ENCODE results near the gene KRTAP4-16.
"Not testable (repeated sequence)": the region's sequence is repeated elsewhere in the genome, so short reads cannot be mapped to it uniquely, and the experiment has no call there.

KRTAP4-16 gene

DNA sequence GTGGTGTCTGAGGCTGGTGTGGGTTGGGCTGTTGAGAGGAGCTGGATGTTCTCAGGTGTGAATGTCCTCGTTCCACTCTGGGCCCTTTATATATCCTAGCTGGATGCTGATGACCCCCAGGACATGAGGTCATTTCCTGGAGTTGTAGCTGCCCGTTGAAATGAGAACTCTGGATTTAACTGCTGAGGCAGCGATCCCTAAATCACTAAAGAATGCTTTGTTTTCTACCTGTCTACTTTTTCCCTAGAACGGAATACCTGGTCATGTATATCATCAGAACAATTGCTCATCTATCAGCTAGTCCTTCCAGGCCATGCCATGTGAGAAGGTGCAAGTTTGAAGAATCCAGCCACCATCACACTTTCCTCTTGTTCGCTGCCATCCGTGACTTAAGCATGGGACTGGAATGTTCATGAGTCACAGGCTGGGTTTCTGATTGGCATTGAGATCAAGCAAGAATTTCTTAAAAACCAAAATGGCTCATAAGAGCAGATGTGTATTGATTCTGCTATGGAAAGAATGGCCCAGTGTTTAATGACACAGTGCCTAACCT, 41.9 kb downstream of the KRTAP4-16 start, which contains the start of gene KRTAP2-3:
KRTAP2-3 (minus strand) TSS at position 63 of the 553 bp plus-strand sequence. CDS start 64 bp downstream, outside the sequence.
- H4K20me1 ChIP-seq (ENCODE audit: low read depth, low read length), result no peaks in the 10 kb centered on the region
- H3K4me2 ChIP-seq (ENCODE audit: low read depth, low read length, poor library complexity, severe bottlenecking), result no peak within 1 kb of the TSS
- no peak within 1 kb of the TSS for H2AFZ ChIP-seq (ENCODE audit: low read depth, low read length, severe bottlenecking)
- H3K9ac ChIP-seq (ENCODE audit: low read length), result no peak within 1 kb of the TSS
- H3K9me3 ChIP-seq (ENCODE audit: insufficient read depth, low read length), result no peaks in the 10 kb centered on the region
- H3K4me3 ChIP-seq (ENCODE audit: insufficient read depth, low read length, poor library complexity, severe bottlenecking), result no peak within 1 kb of the TSS
- H3K79me2 ChIP-seq (ENCODE audit: insufficient read depth, low read length), result no peaks in the 10 kb centered on the region
- no peaks in the 10 kb centered on the region for H3K27me3 ChIP-seq (ENCODE audit: low read length)
- no peak within 1 kb of the TSS for H3K27ac ChIP-seq (ENCODE audit: low read depth, low read length)
- TF ChIP-seq CTCF (IDR thresholded peaks at IDR 0.05; ENCODE audit: insufficient read depth, low read length, poor library complexity, severe bottlenecking) (no peak), EZH2phosphoT487 (conservative IDR thresholded peaks at IDR 0.05; ENCODE audit: low read length) (no peak)
- H3F3A ChIP-seq (ENCODE audit: insufficient read depth), result no peaks in the 10 kb centered on the region
- no peaks in the 10 kb centered on the region for H3K9me2 ChIP-seq (replicated peaks; ENCODE audit: insufficient read depth, low read length)
- H3K36me3 ChIP-seq (ENCODE audit: low read length), result no peaks in the 10 kb centered on the region

- not testable (repeated sequence) for H4K20me1 ChIP-seq (ENCODE audit: low read depth, low read length); H3K9ac ChIP-seq (ENCODE audit: low read length); H3K4me2 ChIP-seq (ENCODE audit: low read depth, low read length, poor library complexity, severe bottlenecking); H2AFZ ChIP-seq (ENCODE audit: low read depth, low read length, severe bottlenecking); H3K9me3 ChIP-seq (ENCODE audit: insufficient read depth, low read length); H3K27me3 ChIP-seq (ENCODE audit: low read length); H3K79me2 ChIP-seq (ENCODE audit: insufficient read depth, low read length); H3K36me3 ChIP-seq (ENCODE audit: low read length); H3K27ac ChIP-seq (ENCODE audit: low read depth, low read length); H3K4me3 ChIP-seq (ENCODE audit: insufficient read depth, low read length, poor library complexity, severe bottlenecking); H3K9me2 ChIP-seq (replicated peaks; ENCODE audit: insufficient read depth, low read length); H3F3A ChIP-seq (ENCODE audit: insufficient read depth)
Measured at GRCh38 chr17:41059276-41060051, 42.5 kb downstream of the KRTAP4-16 start.

GRCh38 chr17:41058741-41059140, 43.3 kb downstream of the KRTAP4-16 start:
- Histone ChIP-seq H3K79me2 (ENCODE audit: insufficient read depth, low read length) (no peaks in the 10 kb centered on the region), H4K20me1 (ENCODE audit: low read depth, low read length) (no peaks in the 10 kb centered on the region), H3K4me3 (ENCODE audit: insufficient read depth, low read length, poor library complexity, severe bottlenecking) (no peak overlapping the region), H3K9me2 (replicated peaks; ENCODE audit: insufficient read depth, low read length) (no peaks in the 10 kb centered on the region), H3K9ac (ENCODE audit: low read length) (no peak overlapping the region), H3K9me3 (ENCODE audit: insufficient read depth, low read length) (no peaks in the 10 kb centered on the region), H3K27ac (ENCODE audit: low read depth, low read length) (no peak overlapping the region), H3K36me3 (ENCODE audit: low read length) (no peaks in the 10 kb centered on the region), H3K4me2 (ENCODE audit: low read depth, low read length, poor library complexity, severe bottlenecking) (no peak overlapping the region), H3F3A (ENCODE audit: insufficient read depth) (no peaks in the 10 kb centered on the region), H2AFZ (ENCODE audit: low read depth, low read length, severe bottlenecking) (no peak overlapping the region), H3K27me3 (ENCODE audit: low read length) (no peaks in the 10 kb centered on the region)
- TF ChIP-seq EZH2phosphoT487 (conservative IDR thresholded peaks at IDR 0.05; ENCODE audit: low read length) (no peak), CTCF (IDR thresholded peaks at IDR 0.05; ENCODE audit: insufficient read depth, low read length, poor library complexity, severe bottlenecking) (no peak)

DNA sequence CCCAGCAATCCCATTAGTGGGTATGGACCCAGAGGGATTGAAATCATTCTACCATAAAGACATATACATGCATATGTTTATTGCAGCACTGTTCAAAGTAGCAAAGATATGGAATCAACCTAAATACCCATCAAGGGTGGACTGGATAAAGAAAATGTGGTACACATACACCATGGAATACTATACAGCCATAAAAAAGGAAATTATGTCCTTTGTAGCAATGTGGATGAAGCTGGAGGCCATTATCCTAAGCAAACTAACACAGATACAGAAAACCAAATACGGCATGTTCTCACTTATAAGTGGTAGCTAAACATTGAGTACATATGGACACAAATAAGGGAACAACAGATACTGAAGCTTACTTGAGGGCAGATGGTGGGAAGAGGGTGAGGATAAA, 44.5 kb downstream of the KRTAP4-16 start:
- TF ChIP-seq EZH2phosphoT487 (conservative IDR thresholded peaks at IDR 0.05; ENCODE audit: low read length), result no peak
- TF ChIP-seq CTCF (IDR thresholded peaks at IDR 0.05; ENCODE audit: insufficient read depth, low read length, poor library complexity, severe bottlenecking), result no peak
- no peak overlapping the region for H3K4me3 ChIP-seq (ENCODE audit: insufficient read depth, low read length, poor library complexity, severe bottlenecking)
- H3K36me3 ChIP-seq (ENCODE audit: low read length), result no peaks in the 10 kb centered on the region
- no peaks in the 10 kb centered on the region for H3K79me2 ChIP-seq (ENCODE audit: insufficient read depth, low read length)
- no peaks in the 10 kb centered on the region for H3F3A ChIP-seq (ENCODE audit: insufficient read depth)
- H3K9ac ChIP-seq (ENCODE audit: low read length), result no peak overlapping the region
- no peaks in the 10 kb centered on the region for H3K9me3 ChIP-seq (ENCODE audit: insufficient read depth, low read length)
- H4K20me1 ChIP-seq (ENCODE audit: low read depth, low read length), result no peaks in the 10 kb centered on the region
- H3K27me3 ChIP-seq (ENCODE audit: low read length), result no peaks in the 10 kb centered on the region
- no peaks in the 10 kb centered on the region for H3K9me2 ChIP-seq (replicated peaks; ENCODE audit: insufficient read depth, low read length)
- no peak overlapping the region for H3K27ac ChIP-seq (ENCODE audit: low read depth, low read length)
- H2AFZ ChIP-seq (ENCODE audit: low read depth, low read length, severe bottlenecking), result no peak overlapping the region
- no peak overlapping the region for H3K4me2 ChIP-seq (ENCODE audit: low read depth, low read length, poor library complexity, severe bottlenecking)

GRCh38 chr17:41055130-41055529, 46.9 kb downstream of the KRTAP4-16 start, which contains the start of gene KRTAP2-2:
Gene KRTAP2-2 (minus strand): TSS chr17:41055230. CDS start chr17:41055211, 19 bp downstream.
- not testable (repeated sequence) for H2AFZ ChIP-seq (ENCODE audit: low read depth, low read length, severe bottlenecking); H4K20me1 ChIP-seq (ENCODE audit: low read depth, low read length); H3K79me2 ChIP-seq (ENCODE audit: insufficient read depth, low read length); H3K9me2 ChIP-seq (replicated peaks; ENCODE audit: insufficient read depth, low read length); H3K9me3 ChIP-seq (ENCODE audit: insufficient read depth, low read length); H3K9ac ChIP-seq (ENCODE audit: low read length); H3K36me3 ChIP-seq (ENCODE audit: low read length); H3F3A ChIP-seq (ENCODE audit: insufficient read depth); H3K4me3 ChIP-seq (ENCODE audit: insufficient read depth, low read length, poor library complexity, severe bottlenecking); H3K27me3 ChIP-seq (ENCODE audit: low read length); H3K27ac ChIP-seq (ENCODE audit: low read depth, low read length); H3K4me2 ChIP-seq (ENCODE audit: low read depth, low read length, poor library complexity, severe bottlenecking)
